ENCODE measurements around the gene FAM114A2.
"Not testable (repeated sequence)": the region's sequence is repeated elsewhere in the genome, so short reads cannot be mapped to it uniquely, and the experiment has no call there.

Gene FAM114A2

DNA sequence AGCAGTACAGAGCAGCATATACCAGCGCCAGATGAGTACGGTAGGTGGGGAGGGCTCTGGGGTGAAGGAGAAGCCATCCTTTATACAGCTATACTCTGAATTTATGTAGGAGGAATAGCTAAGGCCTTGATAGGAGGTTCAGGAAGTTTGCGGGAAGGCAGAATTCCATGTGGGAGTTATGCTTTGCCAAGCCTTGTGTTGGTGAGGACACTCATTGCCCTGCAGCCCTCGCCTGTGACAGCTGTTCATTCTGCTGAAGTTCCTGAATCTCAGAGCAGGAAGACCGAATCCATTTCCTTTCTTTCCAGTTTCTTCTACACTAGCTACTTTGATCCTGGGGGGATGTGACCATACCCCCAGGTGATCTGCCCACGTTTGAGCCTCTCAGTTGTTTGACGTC is 7.8 kb upstream of the FAM114A2 start:
- no peak for DNase-seq

DNA sequence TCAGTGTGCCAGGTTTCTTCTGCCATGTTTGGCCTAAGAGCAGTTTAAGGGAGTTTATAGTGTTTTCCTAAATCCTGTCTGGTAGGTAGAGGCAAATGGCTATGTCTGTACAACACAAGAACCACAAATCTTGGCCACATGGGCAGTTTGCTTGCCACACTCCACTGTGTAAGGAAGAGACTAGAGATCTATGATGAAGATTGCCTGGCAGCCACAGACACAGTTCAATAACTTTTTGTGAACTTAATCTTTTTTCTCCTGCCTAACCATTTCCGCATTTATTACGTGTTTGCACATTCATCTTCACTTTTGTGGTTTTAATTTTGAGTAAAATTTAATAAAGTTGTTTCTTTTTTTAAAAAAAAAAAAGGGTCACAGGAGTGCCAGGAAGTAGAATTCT is 5.9 kb upstream of the FAM114A2 start:
- DNase-seq = no peak

DNA sequence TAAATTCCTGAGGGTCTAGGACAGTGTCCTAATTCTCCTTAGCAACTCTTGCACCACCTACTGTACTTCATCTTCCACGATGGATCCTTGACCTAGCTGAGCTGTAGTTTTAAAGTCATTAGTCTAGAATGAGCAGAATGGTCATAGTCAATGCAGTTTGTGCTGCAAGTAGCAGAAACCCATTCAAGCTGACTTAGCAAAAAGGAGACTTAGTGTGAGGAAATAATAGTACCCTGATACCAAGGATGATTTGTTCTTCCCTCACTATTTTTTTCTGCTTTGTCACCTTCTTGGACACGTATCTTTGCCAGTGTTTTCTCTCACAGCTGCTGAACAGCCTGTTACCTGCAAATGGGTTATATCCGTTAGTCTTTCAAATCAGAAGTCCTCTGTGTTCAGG is 5.4 kb upstream of the FAM114A2 start:
- no peak for DNase-seq

DNA sequence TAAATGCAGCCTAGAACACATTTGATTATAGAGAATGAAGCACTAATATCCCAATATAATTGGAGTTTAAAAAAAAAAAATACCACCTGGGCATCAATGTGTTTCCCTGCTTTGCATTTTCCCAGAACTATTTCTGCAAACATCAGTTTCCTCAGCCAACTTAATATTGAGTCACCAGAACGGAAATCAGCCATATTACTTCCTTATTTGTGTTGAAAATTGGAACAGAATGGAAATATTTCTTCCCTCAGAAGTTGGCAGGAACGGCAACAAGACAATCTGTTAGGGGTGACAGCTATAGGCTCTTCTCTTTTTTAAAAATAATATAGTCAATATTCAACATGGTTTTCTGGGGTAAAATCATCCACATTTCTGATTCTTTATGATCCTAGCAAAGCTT is 4.1 kb upstream of the FAM114A2 start:
- no peak for DNase-seq

DNA sequence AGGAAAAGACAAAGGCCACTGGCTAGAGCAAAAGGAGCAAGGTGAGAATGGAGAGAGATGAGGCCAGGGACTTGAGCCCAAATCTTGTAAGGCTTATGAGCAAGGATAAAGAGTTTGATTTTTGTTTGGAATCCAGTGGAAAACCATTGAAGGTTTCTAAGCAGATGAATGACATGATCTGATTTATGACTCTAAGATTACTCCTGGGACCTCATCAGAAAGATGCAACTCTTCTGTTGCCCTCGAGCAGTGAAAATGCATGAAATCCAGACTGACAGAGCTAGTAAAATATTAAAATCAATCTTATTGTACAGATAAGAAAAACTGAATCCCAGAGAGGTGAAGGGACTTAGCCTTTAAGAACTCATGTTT is 734 bp upstream of the FAM114A2 start:
- DNase-seq = no peak

DNA sequence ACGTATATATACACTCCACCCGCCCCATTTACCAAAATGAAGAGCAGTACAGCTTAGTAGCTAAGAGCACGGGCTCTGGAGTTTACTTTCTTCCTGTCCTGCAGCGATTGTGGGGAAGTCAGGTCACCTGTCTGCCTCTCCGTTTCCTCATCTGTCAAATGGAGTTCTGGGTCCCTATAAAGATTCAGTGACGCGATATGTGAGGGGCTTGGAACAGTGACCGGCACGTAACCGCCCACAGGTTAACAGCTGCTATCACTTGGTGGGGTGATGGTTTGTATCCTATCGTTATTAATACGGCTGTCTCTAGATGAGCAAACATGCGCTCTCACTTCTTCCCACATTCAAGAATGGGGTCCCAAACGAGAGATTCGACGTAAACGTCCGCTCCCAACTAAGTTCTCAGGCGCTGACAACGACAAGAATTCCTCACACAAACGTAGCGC is 426 bp downstream of the FAM114A2 start:
- no peak for DNase-seq

DNA sequence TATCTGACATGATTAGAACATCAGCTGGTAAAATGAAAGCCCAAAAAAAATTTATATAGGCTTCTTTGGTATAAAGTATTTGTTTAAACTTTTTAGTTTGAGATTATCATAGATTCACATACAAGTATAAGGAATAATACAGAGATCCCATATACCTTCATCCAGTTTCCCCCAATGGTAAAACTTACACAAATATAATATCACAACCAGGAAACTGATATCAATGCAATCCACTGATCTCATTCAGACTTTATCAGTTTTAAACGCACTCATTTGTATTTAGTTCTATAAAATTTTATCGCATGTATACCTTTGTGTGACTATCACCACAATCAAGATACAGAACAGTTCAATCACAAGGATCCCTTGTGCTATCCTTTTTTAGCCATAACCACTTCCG is 3.8 kb downstream of the FAM114A2 start:
- no peak for DNase-seq

DNA sequence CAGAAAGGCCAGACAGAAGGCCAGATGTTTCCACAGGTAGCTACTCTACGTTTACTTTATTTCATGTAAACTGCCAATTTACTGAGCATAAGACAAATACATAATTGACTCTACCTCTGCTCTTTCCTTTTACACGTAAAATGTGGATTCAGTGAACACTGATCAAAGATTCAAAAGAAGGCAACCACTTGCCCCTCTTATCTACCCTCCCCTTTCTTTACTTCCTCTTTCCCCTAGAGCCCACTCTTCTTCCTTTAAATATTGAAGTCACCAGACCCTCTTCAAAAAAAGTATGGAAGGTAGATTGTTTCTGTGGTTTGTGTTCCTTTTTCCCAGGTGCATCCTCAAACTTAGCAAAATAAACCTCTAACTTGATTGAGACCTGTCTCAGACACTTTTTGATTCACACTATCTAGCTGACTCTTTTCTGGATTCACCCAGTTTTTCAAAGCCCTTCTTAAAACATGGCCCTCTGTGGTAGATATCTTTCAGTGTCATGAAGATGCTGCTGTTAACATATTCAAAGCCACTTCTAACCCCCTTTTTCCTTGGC is 6.7 kb downstream of the FAM114A2 start:
- no peak for DNase-seq

DNA sequence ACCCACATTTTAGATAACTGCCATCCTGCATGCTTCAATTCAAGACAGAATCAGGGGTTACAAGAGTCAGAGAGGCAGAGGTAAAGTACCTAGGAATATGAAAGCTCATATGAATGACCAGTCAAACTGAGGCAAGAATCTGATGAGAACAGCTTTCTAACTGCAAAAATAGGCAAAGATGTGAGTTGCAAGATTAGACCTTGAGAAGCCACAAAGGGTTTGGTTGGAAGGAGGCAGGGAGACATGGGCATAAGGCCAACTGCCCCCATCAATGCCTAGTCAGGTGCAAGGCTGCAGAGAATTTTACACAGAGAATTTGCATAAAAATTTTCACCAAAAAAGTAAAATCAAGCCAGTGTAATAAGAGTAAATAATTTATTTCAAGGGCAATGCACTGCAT is 12.8 kb downstream of the FAM114A2 start:
- DNase-seq = no peak

DNA sequence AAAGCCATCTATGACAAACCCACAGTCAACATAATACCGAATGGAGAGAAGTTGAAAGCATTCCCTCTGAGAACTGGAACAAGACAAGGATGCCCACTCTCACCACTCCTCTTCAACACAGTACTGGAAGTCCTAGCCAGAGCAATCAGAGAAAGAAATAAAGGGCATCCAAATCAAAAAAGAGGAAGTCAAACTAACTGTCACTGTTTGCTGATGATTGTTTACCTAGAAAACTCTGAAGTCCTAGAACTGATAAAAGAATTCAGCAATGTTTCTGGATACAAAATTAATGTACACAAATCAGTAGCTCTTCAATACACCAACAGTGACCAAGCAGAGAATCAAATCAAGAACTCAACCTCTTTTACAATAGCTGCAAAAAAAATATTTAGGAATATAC is 19.8 kb downstream of the FAM114A2 start:
- DNase-seq = not testable (repeated sequence)

DNA sequence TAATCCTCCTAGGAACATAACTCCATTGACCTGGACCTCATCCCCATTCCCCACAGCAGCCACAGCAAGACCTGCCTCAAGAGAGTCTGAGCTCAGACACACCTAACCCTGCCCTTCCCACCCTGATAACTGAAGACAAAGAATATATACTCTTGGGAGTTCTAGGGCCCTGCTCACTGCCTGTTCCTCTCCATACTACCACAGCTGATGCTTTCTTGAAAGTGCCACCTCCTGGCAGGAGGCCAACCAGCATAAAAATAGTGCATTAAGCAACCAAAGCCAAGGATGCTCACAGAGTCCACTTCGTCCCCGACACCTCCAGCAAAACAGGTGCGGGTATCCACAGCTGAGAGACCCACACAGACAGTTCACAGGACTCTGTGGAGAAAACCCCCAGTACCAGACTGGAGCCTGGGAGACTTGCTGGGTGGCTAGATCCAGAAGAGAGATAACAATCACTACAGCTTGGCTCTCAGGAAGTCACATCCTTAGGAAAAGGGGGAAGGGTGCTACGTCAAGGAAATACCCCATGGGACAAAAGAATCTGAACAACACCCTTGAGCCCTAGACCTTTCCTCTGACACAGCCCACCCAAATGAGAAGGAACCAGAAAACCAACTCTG is 23.5 kb downstream of the FAM114A2 start:
- DNase-seq = no peak

DNA sequence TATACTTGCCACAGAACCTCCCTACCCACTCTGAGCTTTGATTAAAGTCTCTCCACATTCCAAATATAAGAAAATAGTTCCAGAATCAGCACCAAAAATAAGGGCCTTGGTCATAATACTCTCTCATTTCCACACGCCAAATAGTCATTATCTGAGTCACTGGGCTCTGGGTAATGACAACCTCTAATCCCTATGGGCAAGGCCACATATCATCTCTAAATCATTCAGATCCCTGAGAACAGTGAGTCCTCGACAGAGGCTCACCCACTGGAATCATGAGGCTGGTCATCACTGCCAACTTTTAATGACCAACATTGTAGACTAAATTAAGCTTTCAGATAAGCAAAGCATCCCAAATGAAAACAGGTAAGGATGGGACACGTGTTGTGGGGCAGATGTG is 28.1 kb downstream of the FAM114A2 start:
- DNase-seq = no peak

DNA sequence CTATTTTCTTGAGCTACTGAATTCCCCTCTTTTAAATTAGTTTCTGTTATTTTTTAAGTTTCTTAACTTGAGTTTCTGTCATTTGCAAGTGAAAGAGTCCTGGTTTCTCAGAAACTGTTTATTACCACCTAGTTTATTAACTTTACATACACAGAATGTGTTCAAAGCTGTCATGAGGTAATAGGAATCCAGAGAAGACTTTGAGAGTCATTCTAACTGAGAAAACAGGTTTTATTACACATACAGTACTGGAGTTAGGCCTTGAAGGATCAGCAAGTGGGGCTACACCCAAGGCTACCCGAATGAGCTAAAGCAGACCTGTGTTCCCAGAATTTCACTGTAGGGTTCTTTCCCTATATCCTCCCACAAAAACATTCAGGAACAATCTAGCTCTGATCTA is 33.1 kb downstream of the FAM114A2 start:
- DNase-seq = no peak

DNA sequence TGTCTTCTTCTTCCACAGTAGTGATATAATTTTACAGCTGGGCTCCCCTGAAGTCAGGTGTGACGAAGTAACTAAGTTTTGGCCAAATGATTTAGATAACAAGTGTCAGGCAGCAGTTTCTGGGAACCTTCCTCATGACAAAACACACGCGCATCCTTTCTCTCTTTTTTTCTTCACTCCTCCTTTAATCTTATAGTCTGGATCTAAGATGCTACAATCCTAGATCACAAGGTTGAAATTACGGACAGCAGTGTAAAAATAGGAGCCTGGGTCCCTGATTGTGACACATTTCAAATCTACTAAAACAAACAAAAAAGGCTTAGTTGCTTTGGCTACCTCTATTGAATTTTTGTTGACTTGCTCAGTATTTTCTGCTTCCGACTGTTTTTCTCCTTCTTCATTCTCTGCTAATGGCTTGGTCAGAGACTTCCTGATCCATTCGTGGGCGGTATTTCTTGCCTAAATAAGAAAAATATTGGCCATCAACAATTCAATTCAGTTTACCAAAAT is 36.1 kb downstream of the FAM114A2 start:
- no peak for DNase-seq

DNA sequence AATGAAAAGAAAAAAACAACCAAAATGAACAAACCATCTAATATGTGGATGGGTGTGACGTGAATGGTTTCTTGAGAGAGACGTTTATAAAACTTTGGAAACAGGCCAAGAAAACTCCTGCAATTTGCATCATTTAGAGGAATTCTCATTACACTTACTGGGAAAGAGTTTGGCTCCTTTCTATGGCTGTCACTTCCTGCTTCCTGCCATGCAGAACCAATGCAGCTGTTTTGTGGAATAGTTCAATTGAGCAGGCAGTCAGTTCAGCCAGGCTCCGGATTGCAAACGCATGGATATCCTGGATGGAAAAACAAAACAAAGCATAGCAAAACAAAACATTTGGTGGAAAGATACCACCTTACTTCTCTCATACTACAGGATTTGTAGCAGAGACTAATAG is 36.6 kb downstream of the FAM114A2 start:
- DNase-seq = no peak

DNA sequence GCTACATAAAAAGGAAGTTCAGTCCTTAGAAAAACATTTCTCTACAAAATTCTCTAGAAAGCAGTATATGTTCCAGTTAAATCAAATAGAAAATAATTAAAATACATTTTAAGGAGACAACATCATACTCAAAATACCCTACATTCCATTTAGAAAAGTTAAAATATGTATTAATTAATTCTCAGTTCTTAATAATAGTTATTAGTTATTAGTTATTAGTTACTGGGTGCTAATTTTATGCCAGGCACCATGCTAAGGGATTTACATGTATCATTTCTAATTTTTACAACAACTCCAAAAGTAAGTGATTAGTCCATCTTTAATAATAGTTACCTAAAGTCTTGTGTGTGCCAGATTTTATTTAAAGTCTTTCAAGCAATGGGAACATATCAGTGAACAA is 38.0 kb downstream of the FAM114A2 start:
- DNase-seq = no peak

DNA sequence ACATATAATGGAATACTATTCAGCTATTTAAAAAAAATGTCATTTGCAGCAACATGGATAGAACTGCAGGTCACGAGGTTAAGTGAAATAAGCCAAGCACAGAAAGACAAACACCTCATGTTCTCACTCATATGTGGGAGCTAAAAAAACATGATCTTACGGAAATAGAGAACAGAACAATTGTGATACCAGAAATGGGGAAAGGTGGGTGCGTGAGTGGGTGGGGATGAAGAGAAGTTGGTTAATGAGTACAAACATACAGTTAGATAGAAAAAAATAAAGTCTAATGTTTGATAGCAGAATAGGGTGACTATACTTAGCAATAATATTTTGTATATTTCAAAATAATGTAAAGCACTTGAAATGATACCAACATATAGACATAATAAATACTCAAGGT is 38.7 kb downstream of the FAM114A2 start:
- DNase-seq = no peak

DNA sequence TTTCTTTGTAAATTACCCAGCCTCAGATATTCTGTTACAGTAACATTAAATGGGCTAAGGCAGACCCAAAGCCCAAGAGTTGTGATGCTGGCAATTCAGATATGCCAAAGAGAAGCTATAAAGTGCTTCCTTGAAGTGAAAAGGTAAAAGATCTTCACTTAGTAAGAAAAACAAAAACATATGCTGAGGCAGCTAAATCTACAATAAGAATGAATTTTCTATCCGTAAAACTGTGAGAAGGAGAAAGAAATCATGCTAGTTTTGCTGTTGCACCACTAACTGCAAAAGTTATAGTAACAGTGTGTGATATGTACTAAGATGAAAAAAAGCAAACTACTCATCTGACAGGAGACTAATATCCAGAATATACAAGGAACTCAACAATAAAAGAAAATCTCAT is 39.9 kb downstream of the FAM114A2 start:
- no peak for DNase-seq

DNA sequence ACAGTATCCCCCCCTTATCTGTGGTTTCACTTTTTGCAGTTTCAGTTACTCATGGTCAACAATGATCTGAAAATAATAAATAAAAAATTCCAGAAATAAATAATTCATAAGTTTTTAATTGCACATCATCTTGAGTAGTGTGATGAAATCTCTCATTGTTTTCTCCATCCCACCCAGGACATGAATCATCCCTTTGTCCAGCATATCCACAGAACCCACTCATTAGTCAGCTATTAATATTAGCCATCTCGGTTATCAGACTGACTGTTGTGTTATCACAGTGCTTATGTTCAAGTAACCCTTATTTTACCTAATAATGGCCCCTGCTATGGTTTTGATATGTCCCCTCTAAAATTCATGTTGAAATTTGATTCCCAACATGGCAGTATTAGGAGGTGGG is 40.7 kb downstream of the FAM114A2 start:
- no peak for DNase-seq

DNA sequence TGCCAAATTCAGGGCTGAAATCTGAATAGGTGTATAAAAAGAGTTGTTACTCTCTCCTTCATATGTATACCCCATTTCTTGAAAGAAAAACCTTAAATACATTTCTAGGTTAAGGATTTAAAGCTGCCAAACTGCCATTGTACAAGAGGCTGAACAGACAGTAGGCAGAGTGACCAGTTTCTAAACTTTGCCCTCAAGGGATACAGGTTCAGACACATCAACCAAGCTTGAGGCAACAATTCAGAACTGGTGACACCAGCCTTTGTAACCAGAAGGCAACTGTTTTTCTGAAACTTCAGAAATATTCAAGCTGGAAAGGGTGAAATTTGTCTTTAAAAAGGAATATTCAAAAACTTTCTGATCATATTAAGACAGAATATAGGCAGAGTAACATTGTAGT is 47.5 kb downstream of the FAM114A2 start:
- no peak for DNase-seq

DNA sequence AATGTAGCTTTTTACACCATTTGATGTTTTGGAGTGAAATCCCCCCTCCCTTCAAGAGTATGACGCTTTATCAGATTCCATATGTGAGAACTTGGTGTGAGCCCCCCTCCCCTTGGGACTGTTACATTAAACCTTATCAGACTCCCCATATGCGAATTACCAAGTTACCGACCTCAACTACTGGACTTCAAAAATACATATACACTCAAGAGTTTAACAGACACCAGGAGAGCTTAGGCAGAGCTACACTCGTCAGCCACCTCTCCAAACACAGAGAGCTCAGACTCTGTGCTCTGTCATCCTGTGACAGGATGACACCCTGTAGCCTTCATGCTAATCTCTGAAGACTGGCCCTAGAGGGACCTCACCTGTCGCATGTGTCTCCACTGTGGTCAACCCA is 50.2 kb downstream of the FAM114A2 start:
- no peak for DNase-seq

DNA sequence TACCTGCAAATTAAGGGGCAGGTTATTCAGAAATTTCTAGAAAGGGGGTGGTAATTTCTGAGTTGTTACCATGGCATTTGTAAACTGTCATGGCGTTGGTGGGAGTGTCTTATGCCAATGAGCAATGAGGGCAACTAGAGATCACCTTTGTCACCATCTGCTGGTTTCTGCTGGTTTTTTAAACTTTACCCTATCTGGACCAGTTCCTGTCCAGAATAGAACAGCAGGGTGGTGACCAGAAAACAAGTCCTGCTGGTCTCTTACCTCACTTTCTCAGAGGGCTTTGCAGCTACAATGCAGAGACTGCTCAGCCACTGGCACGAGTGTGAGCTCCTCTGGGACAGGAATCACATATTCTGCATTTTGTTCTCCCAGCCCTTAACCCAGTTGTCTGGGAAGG is 51.4 kb downstream of the FAM114A2 start:
- no peak for DNase-seq

DNA sequence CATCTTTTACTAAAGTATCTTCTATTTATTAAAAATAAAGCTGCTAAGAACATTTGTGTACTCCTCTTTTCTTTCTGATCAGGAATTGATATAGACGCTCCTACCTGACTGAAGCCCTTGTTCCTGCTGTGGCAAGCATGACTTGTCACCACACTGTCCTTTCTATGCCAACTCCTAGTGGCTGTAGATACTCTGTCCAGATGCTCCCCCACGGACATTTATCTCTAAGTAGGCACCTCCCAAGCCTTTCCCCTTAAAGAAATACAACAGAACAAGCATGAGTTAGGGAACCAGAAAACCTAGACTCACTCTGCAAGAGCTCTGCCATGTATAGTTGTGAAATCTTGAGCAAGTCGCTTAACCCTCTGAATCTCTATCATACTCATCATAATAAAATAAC is 53.2 kb downstream of the FAM114A2 start:
- DNase-seq = no peak

DNA sequence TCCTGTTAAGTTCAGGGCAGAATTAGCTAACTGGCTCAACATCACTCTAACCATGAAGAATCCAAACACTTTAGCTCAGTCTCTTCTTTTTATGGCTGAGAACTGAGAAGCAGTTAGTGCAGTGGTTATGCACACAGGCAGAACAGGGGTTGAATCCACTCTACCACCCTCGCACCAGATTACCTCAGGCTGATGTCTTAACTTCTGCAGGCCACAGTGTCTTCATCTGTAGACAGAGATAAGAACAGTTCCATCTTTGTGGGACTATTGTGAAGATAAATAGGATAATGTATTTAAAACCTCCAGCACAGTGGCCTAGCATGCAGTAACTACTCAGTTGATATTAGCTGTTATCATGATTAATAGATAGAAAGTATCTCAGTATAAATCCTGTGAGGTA is 54.8 kb downstream of the FAM114A2 start:
- DNase-seq = no peak

DNA sequence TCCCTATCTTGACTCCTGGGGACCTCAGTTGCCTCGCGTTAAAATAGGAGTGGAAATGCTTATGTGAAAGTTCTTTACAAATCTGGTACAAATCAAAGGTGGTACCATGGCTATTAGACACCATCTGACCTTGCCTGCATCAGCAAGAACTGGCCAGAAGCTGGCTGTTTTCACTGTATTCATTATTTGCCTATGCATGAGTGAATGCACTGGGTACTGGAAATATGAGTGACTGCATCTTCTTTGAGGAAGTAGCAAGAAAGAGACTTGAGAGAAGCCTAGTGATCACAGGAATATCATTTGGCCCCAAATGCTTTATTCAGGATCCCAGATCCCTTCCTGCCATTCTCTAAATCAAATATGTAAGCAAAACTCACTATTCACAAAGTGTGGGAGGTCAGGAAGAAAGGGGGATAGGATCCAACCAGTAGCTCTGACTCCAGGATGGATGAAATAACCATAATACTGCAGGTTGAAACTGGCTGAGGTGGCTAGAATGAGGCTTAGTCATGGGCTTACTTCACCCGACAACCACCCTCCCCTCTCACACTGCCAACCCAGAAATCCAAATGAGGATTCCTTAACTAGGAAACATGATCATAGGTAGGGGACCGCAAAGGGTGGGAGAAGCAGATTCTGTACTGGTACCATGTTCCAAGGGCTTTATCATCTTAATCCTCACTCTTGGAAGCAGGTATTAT is 56.7 kb downstream of the FAM114A2 start:
- no peak for DNase-seq
